SKM-1 (cell line): ENCODE data around the gene ALPL.
"Not testable (repeated sequence)": the region's sequence is repeated elsewhere in the genome, so short reads cannot be mapped to it uniquely, and the experiment has no call there.

ENCODE experiments used
- DNase-seq: peaks from one replicate; lab custom pipeline; 2025; ENCODE audit not compliant: unreplicated experiment; lab: John Stamatoyannopoulos, UW

ALPL gene

DNA sequence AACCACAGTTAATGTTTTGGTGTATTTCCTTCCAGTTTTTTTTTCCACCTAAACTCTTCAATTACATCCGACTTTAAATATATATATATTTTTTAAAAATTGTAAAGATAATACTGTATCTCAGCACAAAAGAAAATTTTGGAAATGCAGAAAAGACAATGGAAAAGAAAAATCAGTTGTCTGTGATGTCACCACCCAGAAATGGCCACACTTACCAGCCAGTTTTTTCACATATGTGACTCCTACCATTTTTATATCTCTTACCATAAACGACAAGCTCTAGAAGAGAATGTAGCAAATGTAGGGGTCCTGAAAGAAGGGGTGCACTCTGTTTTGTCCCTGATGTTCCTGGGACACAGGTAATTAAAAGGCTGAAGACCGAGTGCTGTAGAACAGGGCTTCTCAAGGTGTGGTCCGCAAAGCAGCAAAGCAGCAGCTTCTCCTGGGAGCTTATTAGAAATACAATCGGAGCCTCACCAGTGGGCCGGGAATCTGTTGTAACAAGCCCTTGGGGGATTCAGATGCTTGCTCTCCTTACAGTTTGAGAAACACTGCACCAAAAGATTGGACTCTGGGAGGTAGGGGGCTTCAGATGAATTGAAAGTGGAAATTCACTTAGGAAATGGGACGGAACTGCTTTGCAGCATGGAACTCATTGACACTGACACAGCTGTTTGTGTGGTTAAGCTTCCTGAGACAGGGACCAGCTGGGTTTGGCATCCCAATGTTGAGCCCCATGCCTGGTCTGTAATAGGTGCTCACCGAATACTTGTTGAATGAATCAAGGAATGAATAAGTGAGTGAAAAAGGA, 44.1 kb downstream of the ALPL start:
- DNase-seq = no peak

DNA sequence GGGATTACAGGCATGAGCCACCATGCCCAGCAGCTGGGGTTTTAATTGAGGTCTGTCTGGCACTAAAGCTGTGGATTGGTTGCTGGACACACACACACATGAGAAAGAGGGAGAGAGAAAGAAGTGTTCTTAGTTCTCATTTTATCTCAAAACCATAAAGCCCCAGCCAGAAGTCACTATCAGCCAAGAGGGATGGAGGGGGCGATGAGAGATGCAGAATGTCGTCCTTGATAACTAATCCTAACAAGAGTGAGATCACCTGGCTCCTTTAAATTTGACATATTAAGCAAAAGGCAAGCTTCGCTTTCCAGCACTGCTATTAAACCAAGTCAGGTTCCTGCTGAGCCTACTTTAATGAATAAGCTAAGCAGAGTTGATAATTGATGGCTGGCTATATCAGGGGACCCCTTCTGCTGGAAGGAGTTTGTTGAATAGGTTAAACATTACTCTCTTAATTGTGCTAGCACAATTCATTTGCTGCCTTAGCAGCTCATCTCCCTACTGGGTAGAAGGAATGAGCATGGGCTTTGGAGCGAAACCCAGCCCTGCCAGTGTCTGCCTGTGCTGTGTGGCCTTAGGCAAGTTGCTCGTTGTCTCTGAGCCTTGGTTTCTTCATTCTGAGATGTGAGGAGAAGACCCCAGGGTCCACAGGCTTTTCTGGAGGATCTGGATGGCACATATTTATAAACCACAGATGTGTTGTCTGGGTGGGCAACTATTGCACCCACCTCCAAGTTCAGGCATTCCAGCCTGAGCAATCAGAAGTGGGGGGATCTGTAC, 50.8 kb downstream of the ALPL start:
- no peak for DNase-seq

DNA sequence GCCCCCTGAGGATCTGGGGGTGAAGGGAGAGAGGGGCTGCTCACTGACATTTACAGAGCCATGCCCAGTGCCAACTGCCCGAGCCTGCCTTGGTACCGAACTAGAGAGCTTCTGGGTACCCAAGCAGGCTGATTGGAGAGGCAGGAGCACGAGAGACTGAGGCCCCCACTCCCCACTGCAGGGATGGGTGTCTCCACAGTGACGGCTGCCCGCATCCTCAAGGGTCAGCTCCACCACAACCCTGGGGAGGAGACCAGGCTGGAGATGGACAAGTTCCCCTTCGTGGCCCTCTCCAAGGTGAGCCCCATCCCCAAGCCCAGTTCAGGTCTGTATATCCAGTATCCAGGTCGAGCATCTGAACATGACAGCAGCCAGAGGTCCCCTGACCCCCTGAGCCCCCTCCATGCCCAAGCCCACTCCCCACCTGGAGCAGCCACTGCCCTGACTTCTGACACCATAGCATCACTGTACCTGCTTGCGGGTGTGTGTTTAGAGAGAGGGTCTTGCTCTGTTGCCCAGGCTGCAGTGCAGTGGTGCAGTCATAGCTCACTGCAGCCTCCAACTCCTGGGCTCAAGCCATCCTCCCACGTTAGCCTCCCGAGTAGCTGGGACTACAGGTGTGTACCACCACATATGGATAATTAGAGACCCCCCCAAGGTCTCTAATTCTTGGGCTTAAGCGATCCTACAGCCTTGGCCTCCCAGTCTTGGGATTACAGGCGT, 51.9 kb downstream of the ALPL start:
- no peak for DNase-seq

DNA sequence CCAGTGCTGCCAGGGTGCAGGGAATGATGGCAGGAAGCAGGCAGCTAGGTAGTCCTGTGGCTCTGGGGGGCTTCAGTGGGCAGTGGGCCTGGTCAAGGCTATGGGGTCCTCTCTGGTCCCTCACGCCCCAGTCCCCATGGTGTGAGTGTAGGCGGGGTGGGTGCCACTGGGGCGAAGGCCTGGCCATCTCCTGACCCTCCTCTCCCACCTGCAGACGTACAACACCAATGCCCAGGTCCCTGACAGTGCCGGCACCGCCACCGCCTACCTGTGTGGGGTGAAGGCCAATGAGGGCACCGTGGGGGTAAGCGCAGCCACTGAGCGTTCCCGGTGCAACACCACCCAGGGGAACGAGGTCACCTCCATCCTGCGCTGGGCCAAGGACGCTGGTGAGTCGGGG, 53.7 kb downstream of the ALPL start:
- DNase-seq = no peak

DNA sequence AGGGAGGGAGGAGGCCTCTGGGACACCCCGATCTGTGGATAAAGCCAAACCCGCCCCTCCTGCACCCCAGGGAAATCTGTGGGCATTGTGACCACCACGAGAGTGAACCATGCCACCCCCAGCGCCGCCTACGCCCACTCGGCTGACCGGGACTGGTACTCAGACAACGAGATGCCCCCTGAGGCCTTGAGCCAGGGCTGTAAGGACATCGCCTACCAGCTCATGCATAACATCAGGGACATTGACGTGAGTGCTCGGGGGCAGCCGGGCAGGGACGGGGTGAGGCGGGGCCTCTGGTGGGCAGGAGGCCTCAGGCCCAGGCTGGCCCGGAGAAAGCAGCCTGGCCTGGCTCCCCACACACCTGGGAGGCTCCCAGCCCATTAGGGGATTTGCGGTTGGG, 54.7 kb downstream of the ALPL start:
- DNase-seq = no peak

DNA sequence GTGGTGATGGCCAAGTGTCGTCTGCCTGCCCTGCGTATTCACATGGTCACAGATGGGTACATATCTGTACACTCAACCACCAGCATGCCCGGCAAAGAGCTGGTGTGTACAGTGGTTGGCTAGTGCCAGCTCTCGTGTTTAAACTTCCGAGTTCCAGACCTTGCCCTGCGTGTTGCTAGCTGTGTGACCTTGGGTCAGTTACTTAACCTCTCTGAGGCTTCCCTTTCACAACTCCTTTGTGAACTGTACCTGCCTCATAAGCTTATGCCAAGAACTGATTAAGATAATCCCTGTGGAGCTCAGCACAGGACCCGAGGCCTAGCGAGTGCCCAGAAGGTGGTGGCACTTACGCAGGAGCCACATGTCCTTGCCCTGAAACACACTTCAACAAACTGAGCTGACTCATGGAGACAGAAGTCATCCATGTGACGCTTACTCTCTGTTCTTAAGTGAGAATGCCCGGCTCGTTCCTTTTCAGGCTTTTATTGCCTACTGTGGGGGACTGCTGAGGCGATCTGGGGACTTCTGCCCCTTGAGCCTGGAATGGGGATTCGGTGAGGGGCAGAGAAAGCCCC, 55.4 kb downstream of the ALPL start:
- no peak for DNase-seq

DNA sequence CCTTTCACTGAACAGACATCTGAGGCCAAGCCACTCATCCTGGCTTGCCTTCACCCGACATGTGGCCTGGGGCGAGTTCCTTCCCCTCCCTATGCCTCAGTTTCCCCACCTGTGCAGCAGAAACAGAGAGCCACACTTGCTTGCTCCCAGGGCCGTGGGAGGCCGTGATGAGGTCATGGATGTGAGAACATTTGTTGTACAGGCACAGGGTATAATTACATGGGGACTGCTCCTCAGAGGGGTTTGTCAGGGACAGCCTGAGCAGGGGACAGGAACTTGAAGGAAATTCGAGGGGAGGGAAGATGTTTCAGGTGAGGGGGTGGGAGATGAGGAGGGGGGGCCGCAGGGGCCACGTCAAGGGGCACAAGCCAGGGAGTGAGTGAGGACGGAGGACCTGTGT, 56.1 kb downstream of the ALPL start:
- no peak for DNase-seq

DNA sequence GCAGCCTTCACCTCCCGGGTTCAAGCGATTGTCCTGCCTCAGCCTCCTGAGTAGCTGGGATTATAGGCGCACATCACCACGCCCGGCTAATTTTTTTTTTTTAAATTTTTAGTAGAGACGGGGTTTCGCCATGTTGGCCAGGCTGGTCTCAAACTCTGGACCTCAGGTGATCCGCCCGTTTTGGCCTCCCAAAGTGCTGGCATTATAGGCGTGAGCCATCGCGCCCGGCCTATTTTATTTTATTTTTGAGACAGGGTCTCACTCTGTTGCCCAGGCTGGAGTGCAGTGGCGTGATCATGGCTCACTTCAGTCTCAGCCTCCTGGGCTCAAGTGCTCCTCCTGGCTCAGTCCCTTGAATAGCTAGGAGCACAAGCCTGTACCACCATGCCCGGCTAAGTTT, 57.1 kb downstream of the ALPL start:
- DNase-seq = not testable (repeated sequence)

DNA sequence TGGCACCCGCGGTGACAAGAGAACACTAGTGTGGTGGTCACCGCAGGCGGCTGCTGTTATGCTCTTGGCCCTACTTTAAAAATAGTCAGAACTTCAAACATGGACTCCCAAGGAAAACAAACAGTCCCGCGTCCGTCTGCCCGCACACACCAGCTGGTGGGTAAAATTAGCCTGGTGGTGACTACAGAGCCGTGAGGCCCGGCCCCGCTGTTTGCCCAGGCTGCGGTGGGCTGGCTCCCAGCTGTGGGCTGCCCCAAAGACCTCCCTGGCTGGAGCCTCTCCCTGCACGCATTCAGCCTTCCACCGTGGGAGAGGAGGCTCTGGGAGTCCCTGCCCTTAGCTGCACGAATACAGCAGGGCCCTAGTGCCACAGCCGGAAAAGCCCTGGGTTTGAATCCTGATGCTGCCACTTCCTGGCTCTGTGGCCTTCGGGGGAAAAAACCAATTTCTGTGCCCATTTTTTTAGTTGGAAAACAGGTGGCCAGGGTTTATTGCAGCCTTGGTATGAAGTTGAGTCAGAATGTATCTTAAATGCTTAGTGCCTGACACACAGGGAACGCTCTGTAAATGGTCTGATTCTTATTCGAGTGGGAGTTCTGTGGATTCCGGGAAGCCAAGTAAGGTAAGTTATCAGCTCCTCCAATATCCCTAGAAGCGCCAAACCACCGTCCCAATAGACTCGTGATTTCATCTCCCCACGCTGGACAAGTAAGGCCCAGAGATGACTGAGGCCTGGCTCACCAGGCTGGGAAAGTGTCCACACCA, 58.2 kb downstream of the ALPL start:
- no peak for DNase-seq

DNA sequence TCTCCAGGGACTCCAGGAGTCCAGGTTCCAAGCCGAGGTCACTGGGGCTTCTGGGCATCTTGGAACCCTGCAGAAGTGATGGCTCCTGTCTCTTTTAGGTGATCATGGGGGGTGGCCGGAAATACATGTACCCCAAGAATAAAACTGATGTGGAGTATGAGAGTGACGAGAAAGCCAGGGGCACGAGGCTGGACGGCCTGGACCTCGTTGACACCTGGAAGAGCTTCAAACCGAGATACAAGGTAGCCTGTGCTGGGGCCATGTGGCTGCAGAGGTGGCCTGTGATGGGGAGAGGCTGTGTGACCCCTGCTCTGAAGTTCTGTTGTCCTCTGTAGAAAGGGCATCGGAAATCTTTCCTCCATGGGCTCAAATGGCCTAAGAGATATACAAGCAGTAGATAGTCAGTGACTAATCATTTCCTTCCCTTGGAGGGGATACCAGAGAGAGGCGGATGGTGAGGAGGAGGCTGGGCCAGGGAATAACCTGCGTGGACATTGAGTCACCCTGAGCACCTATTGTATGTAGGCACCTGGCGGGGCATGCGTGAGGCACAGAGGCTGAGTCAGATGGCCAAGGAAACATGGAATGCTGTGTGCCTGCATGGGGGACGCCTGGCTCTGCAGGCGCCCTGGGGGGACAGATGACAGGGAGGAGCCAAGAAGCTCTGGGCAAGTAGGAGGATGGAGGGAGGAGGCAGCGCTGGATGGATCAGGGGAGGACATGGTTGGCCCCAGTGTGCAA, 59.0 kb downstream of the ALPL start:
- no peak for DNase-seq

DNA sequence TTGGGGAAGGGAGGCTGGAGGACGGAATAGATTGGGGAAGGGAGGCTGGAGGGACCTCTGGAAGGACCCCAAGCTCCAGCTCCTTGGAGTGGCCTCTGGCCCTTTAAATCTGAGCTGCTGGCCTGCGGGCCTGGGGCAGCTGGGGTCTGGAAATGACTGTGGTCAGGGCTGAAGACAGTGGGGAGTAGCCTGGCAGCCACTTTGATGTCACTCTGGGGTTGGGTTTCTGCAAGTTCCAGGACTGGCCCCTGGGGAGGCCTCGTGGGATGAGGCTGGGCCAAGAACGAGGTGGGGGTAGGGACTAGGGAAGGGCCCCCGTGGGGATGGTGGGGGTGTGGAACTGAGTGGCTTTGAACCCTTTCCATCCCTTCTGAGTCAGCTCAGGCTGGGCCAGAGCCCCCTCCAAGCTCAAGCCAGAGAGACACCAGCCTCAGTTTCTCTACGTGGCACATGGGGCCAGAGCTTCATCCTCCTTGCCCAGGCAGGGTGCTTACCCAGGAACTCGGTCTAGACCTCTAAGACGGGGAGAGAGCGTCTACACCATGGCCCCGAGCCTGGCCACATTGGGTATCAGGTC, 59.7 kb downstream of the ALPL start:
- DNase-seq = no peak

DNA sequence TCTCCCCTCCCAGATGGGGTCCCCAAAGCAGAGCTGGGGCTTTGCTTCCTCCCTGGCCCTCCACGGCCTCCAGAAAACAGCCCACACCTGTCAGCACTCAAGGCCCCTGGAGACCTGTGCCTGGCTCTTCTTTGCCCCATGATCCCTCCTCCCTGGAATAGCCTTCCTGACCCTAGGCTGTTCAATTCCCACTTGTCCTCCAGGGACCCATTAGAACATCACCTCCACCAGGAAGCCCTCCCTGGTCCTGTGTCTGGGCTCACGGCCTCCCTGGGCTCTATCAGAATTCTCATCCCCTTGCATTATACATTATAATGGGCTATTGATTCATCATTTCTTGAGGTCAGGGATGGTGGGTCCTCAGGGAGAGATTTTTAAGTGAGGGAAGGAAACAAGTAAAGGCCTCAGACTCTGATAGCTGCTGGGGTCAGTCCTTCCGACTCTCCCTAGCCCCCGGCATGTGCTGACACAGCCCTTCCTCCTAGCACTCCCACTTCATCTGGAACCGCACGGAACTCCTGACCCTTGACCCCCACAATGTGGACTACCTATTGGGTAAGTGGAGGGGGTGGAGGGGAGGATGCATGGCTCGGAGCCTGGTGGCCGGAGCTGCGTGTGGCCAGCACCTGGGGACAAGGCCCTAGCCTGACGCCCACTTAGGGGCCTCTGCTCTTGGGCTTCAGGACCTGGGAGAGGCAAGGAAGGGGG, 60.8 kb downstream of the ALPL start:
- DNase-seq = no peak

DNA sequence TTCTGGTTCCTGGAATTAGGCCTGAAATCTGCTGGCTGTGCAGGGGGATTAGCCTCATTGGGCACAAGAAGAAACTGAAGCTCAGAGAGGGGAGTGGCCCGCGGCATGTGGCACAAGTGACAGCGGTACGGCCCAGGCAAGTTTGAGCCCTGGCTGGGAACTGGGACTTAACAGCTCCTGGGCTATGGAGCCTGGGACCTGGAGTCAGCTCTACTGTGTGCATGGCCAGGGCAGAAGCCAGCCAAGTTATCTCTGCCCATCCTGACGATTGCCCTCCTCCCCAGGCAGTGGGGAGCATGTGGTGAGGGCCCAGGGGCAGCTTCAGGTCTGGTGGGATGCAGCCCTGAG, 61.3 kb downstream of the ALPL start:
- DNase-seq = no peak

DNA sequence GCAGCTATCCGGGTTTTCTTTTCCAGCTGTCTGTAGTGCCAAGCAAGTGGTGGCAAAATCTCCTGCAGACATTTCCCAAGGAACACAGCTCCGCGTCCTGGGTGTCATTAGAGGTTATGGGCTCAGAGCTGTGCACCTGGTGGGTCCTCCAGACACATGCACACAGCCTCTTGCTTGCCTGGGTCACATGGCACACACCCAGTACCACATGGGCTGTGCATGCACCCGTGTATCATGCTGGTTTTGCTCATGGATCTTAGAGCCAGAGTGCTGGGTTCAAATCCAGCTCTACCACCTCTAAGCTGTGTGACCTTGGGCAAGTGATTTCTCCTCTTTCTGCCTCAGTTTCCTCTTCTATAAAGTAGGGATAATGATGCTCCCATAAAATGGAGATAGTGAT, 61.7 kb downstream of the ALPL start:
- no peak for DNase-seq

DNA sequence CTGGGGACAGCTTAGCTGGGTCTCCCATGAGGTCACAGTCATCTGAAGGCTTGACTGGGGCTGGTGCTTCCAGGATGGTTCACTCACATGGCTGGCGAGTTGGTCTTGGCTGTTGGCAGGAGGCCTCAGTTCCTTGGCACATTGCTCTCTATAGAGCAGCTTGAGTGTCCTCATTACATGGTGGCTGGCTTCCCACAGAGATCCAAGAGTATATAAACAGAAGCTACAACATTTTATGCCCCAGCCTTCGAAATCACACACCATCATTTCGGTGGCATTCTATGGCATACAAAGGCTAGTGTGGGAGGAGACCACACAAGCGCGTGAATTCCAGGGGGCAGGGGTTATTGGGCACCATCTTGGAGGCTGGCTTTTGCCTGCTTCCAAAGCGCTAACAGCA, 63.0 kb downstream of the ALPL start:
- no peak for DNase-seq

DNA sequence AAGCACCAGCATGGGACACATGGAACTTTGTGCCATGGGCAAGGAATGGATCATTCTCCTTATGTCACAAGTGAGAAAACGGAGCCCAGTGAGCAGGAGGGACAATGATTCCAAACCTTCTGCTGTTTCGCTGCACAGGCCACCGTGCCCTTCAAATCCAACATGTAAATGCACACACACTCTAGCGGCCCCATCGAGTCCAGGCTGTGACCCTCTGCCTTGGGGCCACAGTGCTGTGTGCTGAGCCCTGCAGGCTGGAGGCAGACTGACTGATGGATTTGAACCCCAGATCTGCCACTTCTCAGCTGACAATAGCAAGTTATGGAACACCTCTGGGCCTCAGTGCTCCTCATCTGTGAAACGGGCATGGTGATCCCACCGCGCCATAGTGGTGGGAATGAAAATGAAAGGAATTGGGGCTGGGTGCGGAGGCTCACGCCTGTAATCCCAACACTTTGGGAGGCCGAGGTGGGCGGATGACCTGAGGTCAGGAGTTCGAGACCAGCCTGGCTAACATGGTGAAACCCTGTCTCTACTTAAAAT, 63.6 kb downstream of the ALPL start:
- DNase-seq = no peak

DNA sequence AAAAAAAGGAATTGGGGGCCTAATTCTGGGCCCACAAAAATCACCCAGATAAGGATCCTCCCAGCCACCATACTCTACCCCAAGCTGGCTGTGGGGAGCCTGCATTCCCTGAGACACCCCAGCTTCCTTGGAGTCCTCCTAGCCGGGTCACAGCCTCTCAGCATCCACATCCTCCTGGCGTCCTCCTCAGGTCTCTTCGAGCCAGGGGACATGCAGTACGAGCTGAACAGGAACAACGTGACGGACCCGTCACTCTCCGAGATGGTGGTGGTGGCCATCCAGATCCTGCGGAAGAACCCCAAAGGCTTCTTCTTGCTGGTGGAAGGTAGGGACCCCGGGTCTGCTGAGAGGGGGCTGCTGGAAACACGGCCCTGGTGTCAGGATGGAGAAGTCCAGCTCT, 64.3 kb downstream of the ALPL start:
- no peak for DNase-seq

DNA sequence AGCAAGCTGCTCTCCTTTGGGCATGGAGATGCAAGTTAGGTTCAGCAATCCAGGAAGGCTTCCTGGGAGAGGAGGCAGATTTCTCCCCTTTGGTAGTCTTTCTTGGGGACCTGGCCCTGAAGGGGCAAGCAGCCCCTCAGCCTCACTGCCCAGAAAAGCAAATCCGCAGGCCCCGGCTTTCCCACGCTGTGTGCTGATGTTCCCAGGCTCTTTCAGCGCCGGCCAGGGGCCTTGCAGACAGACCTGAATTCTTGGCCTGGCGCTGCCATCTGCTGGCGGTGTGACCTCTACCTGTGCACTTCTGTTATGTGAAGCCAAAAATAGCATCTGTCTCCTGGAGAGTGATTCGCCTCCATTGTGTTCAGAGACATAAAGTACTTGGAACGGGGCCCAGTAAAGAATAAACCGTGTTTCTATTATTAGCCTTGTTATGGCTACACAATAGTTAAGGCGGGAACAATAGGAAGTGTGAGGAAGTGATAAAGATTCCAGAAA, 64.8 kb downstream of the ALPL start:
- no peak for DNase-seq
